Endothelial cell of umbilical vein (primary cell): ENCODE data around the gene MOB1B. TPM values are rescaled to one million over a fixed set of nuclear protein-coding genes. Genes with fewer than 3 reads are reported as not detected.

Experiments
- BruUV-seq: library from RNA; stranded (reverse); fragments of 400-500 nt; replicated peaks from 2 replicates; lab custom pipeline; 2021; lab: Mats Ljungman, UMichigan
- CTCF ChIA-PET: fragments of 300-600, 350-600 bp; sonication (Branson Sonifier 250); formaldehyde crosslinking; loops from one replicate; lab custom pipeline; 2021; ENCODE audit warnings: antibody characterized with exemption, inconsistent platforms; lab: Charles Lee
- POLR2A ChIA-PET: fragments of 300-600, 350-600 bp; sonication (Branson Sonifier 250); formaldehyde crosslinking; loops from one replicate; lab custom pipeline; 2021; ENCODE audit warnings: antibody characterized with exemption, inconsistent platforms; lab: Charles Lee
- DNase-seq: peaks from one replicate; pipeline ENCODE4 v3.0.0-alpha.2; 2011; ENCODE audit warnings: low read depth, low spot score
- FAIRE-seq: peaks from 2 replicates; lab custom pipeline; 2011; peaks lifted over from hg19 to GRCh38; lab: Jason Lieb, UNC
- H2AFZ ChIP-seq: 2 replicates; pipeline ENCODE4 v1.6.0; 2012; ENCODE audit warnings: low read depth, low read length, control low read depth, inconsistent platforms
- H3K27ac ChIP-seq: 2 replicates; pipeline ENCODE4 v1.5.1; 2011; ENCODE audit warnings: low read depth, mild to moderate bottlenecking, control low read depth, low read length, moderate library complexity; ENCODE audit not compliant: insufficient read depth
- H3K27me3 ChIP-seq, 2 experiments: 2 replicates each; pipeline versions ENCODE4 v1.6.0 to v1.6.1; 2011; ENCODE audit warnings: low read length in 2 of 2, mixed read lengths in 1 of 2; ENCODE audit not compliant: control insufficient read depth in 2 of 2, insufficient read depth in 2 of 2
- H3K36me3 ChIP-seq, 2 experiments: 2 replicates in 1 of 2; 3 replicates in 1 of 2; pipeline ENCODE4 v1.5.1; 2011; ENCODE audit warnings: low read length in 2 of 2, mild to moderate bottlenecking in 1 of 2, moderate library complexity in 1 of 2; ENCODE audit not compliant: control insufficient read depth in 2 of 2, insufficient read depth in 2 of 2; ENCODE audit errors: extremely low read depth in 1 of 2
- H3K4me1 ChIP-seq: 3 replicates; pipeline ENCODE4 v1.5.1; 2011; ENCODE audit warnings: mild to moderate bottlenecking, low read length; ENCODE audit not compliant: control insufficient read depth, insufficient read depth; ENCODE audit errors: extremely low read depth
- H3K4me2 ChIP-seq: 2 replicates; pipeline ENCODE4 v1.6.1; 2011; ENCODE audit warnings: low read length, control low read depth, mixed read lengths; ENCODE audit not compliant: insufficient read depth
- H3K4me3 ChIP-seq, 3 experiments: fragments of 200-600 bp in 1 of 3; sonication (generic), shearing (Covaris generic) in 1 of 3; replicated peaks in 1 of 3; 2 replicates each; pipeline ENCODE4 v1.5.1; 2011 to 2016; ENCODE audit warnings: control low read depth in 3 of 3, low read length in 3 of 3, mild to moderate bottlenecking in 2 of 3, inconsistent platforms in 1 of 3, low read depth in 1 of 3, moderate library complexity in 1 of 3; ENCODE audit not compliant: insufficient read depth in 1 of 3
- H3K79me2 ChIP-seq: 2 replicates; pipeline ENCODE4 v1.6.0; 2012; ENCODE audit warnings: low read length, inconsistent platforms; ENCODE audit not compliant: control insufficient read depth, insufficient read depth
- H3K9ac ChIP-seq: replicated peaks from 2 replicates; pipeline ENCODE3; 2011; ENCODE audit warnings: low read length, control low read depth; ENCODE audit not compliant: insufficient read depth; ENCODE audit errors: extremely low read depth
- H3K9me1 ChIP-seq: replicated peaks from 3 replicates; pipeline ENCODE4 v1.6.0; 2011; ENCODE audit warnings: mild to moderate bottlenecking, low read length; ENCODE audit not compliant: control insufficient read depth, insufficient read depth; ENCODE audit errors: extremely low read depth
- H3K9me3 ChIP-seq: replicated peaks from 2 replicates; pipeline ENCODE4 v1.5.1; 2012; ENCODE audit warnings: low read length, inconsistent platforms; ENCODE audit not compliant: control insufficient read depth, insufficient read depth
- H4K20me1 ChIP-seq: replicated peaks from 2 replicates; pipeline ENCODE3; 2011; ENCODE audit warnings: mild to moderate bottlenecking, low read length; ENCODE audit not compliant: control insufficient read depth, insufficient read depth; ENCODE audit errors: extremely low read depth
- EZH2 ChIP-seq: IDR thresholded peaks from 2 replicates; pipeline ENCODE4 v1.6.1; 2012; ENCODE audit warnings: borderline replicate concordance, low read depth, mild to moderate bottlenecking, moderate library complexity, low read length, inconsistent platforms; ENCODE audit not compliant: severe bottlenecking
- FOS ChIP-seq: IDR thresholded peaks from 2 replicates; pipeline ENCODE4 v1.6.1; 2011; ENCODE audit warnings: mild to moderate bottlenecking, low read length, moderate library complexity, borderline replicate concordance; ENCODE audit not compliant: insufficient read depth
- GATA2 ChIP-seq: IDR thresholded peaks from 2 replicates; pipeline ENCODE4 v1.7.0; 2011; ENCODE audit warnings: low read depth, mild to moderate bottlenecking, moderate library complexity, mixed read lengths, low read length; ENCODE audit not compliant: insufficient read length, insufficient read depth
- JUN ChIP-seq: IDR thresholded peaks from 2 replicates; pipeline ENCODE4 v1.6.1; 2011; ENCODE audit warnings: borderline replicate concordance, low read depth; ENCODE audit not compliant: insufficient read length, insufficient read depth
- MAX ChIP-seq: IDR thresholded peaks from 2 replicates; pipeline ENCODE4 v1.6.1; 2011; ENCODE audit not compliant: insufficient read depth, insufficient read length
- MYC ChIP-seq: IDR thresholded peaks from one replicate; pipeline ENCODE4 v1.6.1; 2011; ENCODE audit warnings: mild to moderate bottlenecking, low read depth, low read length
- POLR2A ChIP-seq: IDR thresholded peaks from 2 replicates; pipeline ENCODE4 v1.6.1; 2012; ENCODE audit warnings: low read depth, mild to moderate bottlenecking, control low read depth, low read length
- POLR2AphosphoS5 ChIP-seq: IDR thresholded peaks from 2 replicates; pipeline ENCODE4 v1.6.1; 2012; ENCODE audit warnings: low read depth, mild to moderate bottlenecking, control low read depth, low read length, moderate library complexity; ENCODE audit not compliant: insufficient read depth
- dilution Hi-C: fragments of 300-500 bp; cut with MboI; formaldehyde crosslinking; loops from one replicate; pipeline ENCODE4 v1.15.0; 2019; ENCODE audit warnings: low sequenced_read_pairs; ENCODE audit not compliant: extremely low pct_ligation_motif_present
- intact Hi-C: fragments of 100-400 bp; cut with micrococcal nuclease; formaldehyde crosslinking; loops from one replicate; pipeline ENCODE4 v1.10.0; 2022
- polyA plus RNA-seq, 4 experiments: library from polyadenylated mRNA; depleted of rRNA in 3 of 4; stranded (reverse) in 3 of 4; unstranded in 1 of 4; fragments of >200 nt; gene quantifications; 2 replicates each; pipeline versions ENCODE4 v1.2.1 to v1.2.3, GENCODE V29; 2011 to 2012; ENCODE audit warnings: missing spikeins in 1 of 4
- total RNA-seq: library from RNA; stranded (reverse); gene quantifications from 2 replicates; pipeline ENCODE4 v1.2.3, GENCODE V29; 2021
- TF ChIP-seq, protein P1 (sequence below), 2 donors: IDR thresholded peaks; 1 replicate in 1 of 2; 2 replicates in 1 of 2; pipeline ENCODE4 v1.5.1; 2011; ENCODE audit warnings: low read length in 2 of 2, mild to moderate bottlenecking in 2 of 2, moderate library complexity in 2 of 2, control low read depth in 1 of 2, inconsistent platforms in 1 of 2, low read depth in 1 of 2; ENCODE audit not compliant: insufficient read depth in 1 of 2; ENCODE audit errors: extremely low read depth in 1 of 2

The MOB1B gene
- total and polyA plus RNA-seq, 2 donors (not counting 3 experiments of a cell fraction or from before 2014, with no cell fraction given): 4.3 to 23.9 TPM

DNA sequence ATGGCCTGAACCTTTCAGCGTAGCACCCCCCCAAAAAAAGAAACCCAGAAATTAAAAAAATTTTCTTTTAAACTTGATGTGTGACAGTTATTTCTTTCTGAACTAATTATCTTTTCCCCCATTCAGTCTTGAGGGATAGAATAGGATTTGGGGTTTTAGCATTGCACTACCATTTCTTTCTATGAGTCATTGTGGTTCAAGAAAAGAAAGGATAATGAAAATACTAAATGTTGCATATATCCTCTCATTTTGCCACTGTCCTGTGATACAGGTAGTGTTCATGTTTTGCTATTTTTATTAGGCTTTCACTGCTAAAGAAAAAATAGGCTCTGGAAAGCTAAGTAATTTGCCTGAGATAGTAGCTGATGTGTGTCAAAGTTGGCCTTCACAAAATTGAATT is 51.9 kb downstream of the MOB1B start:
- dilution Hi-C loops (no loop called here), intact Hi-C loops (no loop called here)
- BruUV-seq: no TSS peak
- Histone ChIP-seq H2AFZ (no peak overlapping the region), H3K9ac (no peak overlapping the region), H3K27me3 (no peaks in the 10 kb centered on the region), H3K79me2 (peaks cover 16% of the 10 kb centered on the region), H3K9me3 (no peaks in the 10 kb centered on the region), H3K36me3 (no peaks in the 10 kb centered on the region), H3K4me3 (no peak overlapping the region), H3K9me1 (no peaks in the 10 kb centered on the region), H3K4me1 (no peaks in the 10 kb centered on the region), H4K20me1 (no peaks in the 10 kb centered on the region), H3K27ac (no peak overlapping the region), H3K4me2 (no peak overlapping the region)
- CTCF ChIA-PET: no interaction called here
- no peak for FAIRE-seq
- no peak for TF ChIP-seq MYC
- TF ChIP-seq JUN: no peak
- TF ChIP-seq EZH2: no peak
- TF ChIP-seq, protein P1, sequence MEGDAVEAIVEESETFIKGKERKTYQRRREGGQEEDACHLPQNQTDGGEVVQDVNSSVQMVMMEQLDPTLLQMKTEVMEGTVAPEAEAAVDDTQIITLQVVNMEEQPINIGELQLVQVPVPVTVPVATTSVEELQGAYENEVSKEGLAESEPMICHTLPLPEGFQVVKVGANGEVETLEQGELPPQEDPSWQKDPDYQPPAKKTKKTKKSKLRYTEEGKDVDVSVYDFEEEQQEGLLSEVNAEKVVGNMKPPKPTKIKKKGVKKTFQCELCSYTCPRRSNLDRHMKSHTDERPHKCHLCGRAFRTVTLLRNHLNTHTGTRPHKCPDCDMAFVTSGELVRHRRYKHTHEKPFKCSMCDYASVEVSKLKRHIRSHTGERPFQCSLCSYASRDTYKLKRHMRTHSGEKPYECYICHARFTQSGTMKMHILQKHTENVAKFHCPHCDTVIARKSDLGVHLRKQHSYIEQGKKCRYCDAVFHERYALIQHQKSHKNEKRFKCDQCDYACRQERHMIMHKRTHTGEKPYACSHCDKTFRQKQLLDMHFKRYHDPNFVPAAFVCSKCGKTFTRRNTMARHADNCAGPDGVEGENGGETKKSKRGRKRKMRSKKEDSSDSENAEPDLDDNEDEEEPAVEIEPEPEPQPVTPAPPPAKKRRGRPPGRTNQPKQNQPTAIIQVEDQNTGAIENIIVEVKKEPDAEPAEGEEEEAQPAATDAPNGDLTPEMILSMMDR (IDR thresholded peaks at IDR 0.05; ENCODE audit: extremely low read depth in 1 of 2, insufficient read depth in 1 of 2, low read depth in 1 of 2, low read length in 2 of 2): no peak
- TF ChIP-seq POLR2AphosphoS5: no peak
- TF ChIP-seq GATA2: no peak
- TF ChIP-seq MAX: no peak
- no peak for TF ChIP-seq FOS
- TF ChIP-seq POLR2A: no peak
- POLR2A ChIA-PET: no interaction called here
- no peak for DNase-seq
